ENCODE data around the gene CDC45.

DNA sequence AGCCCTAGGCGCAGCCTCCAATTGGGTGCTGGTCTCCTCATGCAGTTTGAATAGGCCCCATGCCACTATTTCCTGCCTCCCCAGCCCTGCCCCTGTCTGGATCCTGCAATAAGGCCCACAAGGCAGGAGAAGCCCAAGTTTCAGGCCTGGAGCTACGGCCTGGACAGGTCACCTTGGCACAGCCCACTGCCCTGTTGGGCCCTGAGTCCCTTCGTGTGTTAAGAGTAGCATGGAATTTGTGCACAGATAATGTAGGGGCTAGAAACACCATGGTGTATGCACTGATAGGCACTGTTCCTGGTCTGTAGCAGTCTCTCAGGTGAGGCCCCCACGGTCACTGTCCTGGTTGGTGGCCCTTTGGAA is 20.1 kb downstream of the CDC45 start:
- no peak for TF ChIP-seq POLR2A (IDR thresholded peaks at IDR 0.05)
- TF ChIP-seq, protein P1, sequence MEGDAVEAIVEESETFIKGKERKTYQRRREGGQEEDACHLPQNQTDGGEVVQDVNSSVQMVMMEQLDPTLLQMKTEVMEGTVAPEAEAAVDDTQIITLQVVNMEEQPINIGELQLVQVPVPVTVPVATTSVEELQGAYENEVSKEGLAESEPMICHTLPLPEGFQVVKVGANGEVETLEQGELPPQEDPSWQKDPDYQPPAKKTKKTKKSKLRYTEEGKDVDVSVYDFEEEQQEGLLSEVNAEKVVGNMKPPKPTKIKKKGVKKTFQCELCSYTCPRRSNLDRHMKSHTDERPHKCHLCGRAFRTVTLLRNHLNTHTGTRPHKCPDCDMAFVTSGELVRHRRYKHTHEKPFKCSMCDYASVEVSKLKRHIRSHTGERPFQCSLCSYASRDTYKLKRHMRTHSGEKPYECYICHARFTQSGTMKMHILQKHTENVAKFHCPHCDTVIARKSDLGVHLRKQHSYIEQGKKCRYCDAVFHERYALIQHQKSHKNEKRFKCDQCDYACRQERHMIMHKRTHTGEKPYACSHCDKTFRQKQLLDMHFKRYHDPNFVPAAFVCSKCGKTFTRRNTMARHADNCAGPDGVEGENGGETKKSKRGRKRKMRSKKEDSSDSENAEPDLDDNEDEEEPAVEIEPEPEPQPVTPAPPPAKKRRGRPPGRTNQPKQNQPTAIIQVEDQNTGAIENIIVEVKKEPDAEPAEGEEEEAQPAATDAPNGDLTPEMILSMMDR (IDR thresholded peaks at IDR 0.05) = no peak

All from adrenal gland (tissue), 5 donors.